ENCODE results near the gene TXK.
A peak's percentile ranks its signal among the peaks of the same experiment; 100 is the strongest.
"Not testable (repeated sequence)": the region's sequence is repeated elsewhere in the genome, so short reads cannot be mapped to it uniquely, and the experiment has no call there.

The TXK gene

GRCh38 chr4:48134081-48134480 is at the start of gene TXK:
TXK (minus strand) TSS chr4:48134250; CDS start chr4:48134170, 80 bp downstream.
- no peak for DNase-seq (ENCODE audit: insufficient read length, low spot score)
- FAIRE-seq = no peak
- TF ChIP-seq POLR2A (IDR thresholded peaks at IDR 0.05; ENCODE audit: low read depth, low read length) = no peak

- TF ChIP-seq POLR2A (IDR thresholded peaks at IDR 0.05; ENCODE audit: low read depth, low read length) = no peak
- FAIRE-seq (no peak), DNase-seq (ENCODE audit: insufficient read length, low spot score) (no peak)
These were observed 46.2 kb upstream of the TXK start for GRCh38 chr4:48180234-48180633.

- DNase-seq (ENCODE audit: insufficient read length, low spot score) = no peak
- FAIRE-seq = no peak
- TF ChIP-seq POLR2A (IDR thresholded peaks at IDR 0.05; ENCODE audit: low read depth, low read length) = no peak
These were observed 44.9 kb upstream of the TXK start for GRCh38 chr4:48178931-48179330.

GRCh38 chr4:48175806-48176205 is 41.8 kb upstream of the TXK start:
- DNase-seq (ENCODE audit: insufficient read length, low spot score) (no peak), FAIRE-seq (no peak)
- TF ChIP-seq POLR2A (IDR thresholded peaks at IDR 0.05; ENCODE audit: low read depth, low read length) = no peak

- FAIRE-seq (no peak), DNase-seq (ENCODE audit: insufficient read length, low spot score) (no peak)
- no peak for TF ChIP-seq POLR2A (IDR thresholded peaks at IDR 0.05; ENCODE audit: low read depth, low read length)
These were observed 41.3 kb upstream of the TXK start for GRCh38 chr4:48175328-48175727.

- DNase-seq (ENCODE audit: insufficient read length, low spot score) (peak; percentile 33), FAIRE-seq (peak; percentile 60)
- TF ChIP-seq POLR2A (IDR thresholded peaks at IDR 0.05; ENCODE audit: low read depth, low read length) = no peak
These were observed 39.3 kb upstream of the TXK start for GRCh38 chr4:48173056-48173991.

GRCh38 chr4:48172651-48173050 is 38.6 kb upstream of the TXK start:
- no peak for TF ChIP-seq POLR2A (IDR thresholded peaks at IDR 0.05; ENCODE audit: low read depth, low read length)
- FAIRE-seq (no peak), DNase-seq (ENCODE audit: insufficient read length, low spot score) (no peak)

- DNase-seq (ENCODE audit: insufficient read length, low spot score) (no peak), FAIRE-seq (no peak)
- no peak for TF ChIP-seq POLR2A (IDR thresholded peaks at IDR 0.05; ENCODE audit: low read depth, low read length)
These were observed 35.6 kb upstream of the TXK start for GRCh38 chr4:48169636-48170035.

- no peak for TF ChIP-seq POLR2A (IDR thresholded peaks at IDR 0.05; ENCODE audit: low read depth, low read length)
- FAIRE-seq = no peak
- DNase-seq (ENCODE audit: insufficient read length, low spot score) = no peak
These were observed 33.7 kb upstream of the TXK start for GRCh38 chr4:48167538-48168263.

GRCh38 chr4:48164561-48164960 is 30.5 kb upstream of the TXK start:
- not testable (repeated sequence) for DNase-seq (ENCODE audit: insufficient read length, low spot score); FAIRE-seq

GRCh38 chr4:48163746-48164145 is 29.7 kb upstream of the TXK start:
- FAIRE-seq (no peak), DNase-seq (ENCODE audit: insufficient read length, low spot score) (no peak)
- no peak for TF ChIP-seq POLR2A (IDR thresholded peaks at IDR 0.05; ENCODE audit: low read depth, low read length)

GRCh38 chr4:48162162-48162561 is 28.1 kb upstream of the TXK start:
- no peak for FAIRE-seq
- no peak for DNase-seq (ENCODE audit: insufficient read length, low spot score)
- no peak for TF ChIP-seq POLR2A (IDR thresholded peaks at IDR 0.05; ENCODE audit: low read depth, low read length)

- FAIRE-seq = no peak
- DNase-seq (ENCODE audit: insufficient read length, low spot score) = no peak
- no peak for TF ChIP-seq POLR2A (IDR thresholded peaks at IDR 0.05; ENCODE audit: low read depth, low read length)
These were observed 23.2 kb upstream of the TXK start for GRCh38 chr4:48157271-48157670.

GRCh38 chr4:48156423-48156822 is 22.4 kb upstream of the TXK start:
- FAIRE-seq (no peak), DNase-seq (ENCODE audit: insufficient read length, low spot score) (no peak)
- no peak for TF ChIP-seq POLR2A (IDR thresholded peaks at IDR 0.05; ENCODE audit: low read depth, low read length)

Data from H54 (cell line).